GM23338 (cell line): ENCODE data around the gene SLC12A7. TPM values are rescaled to one million over a fixed set of nuclear protein-coding genes. Genes with fewer than 3 reads are reported as not detected.

ENCODE experiments used
- ATAC-seq: fragments of 200-7000 bp; cut with Tn5 transposase; 3 replicates; pipeline ENCODE4 v1.9.1; 2020
- DNase-seq: peaks from one replicate; pipeline ENCODE4 v3.0.0-alpha.2; 2015; ENCODE audit warnings: low spot score
- H2AFZ ChIP-seq: fragments of 200-600 bp; sonication (generic); 2 replicates; pipeline ENCODE4 v1.8.0; 2016; ENCODE audit warnings: antibody characterized with exemption, mild to moderate bottlenecking, moderate library complexity
- H3F3A ChIP-seq: fragments of 200-600 bp; sonication (generic); replicated peaks from 2 replicates; pipeline ENCODE4 v1.8.0; 2017; ENCODE audit warnings: antibody characterized with exemption, mixed run types, low read depth
- H3K27ac ChIP-seq: fragments of 200-600 bp; sonication (generic); 2 replicates; pipeline ENCODE4 v1.6.1; 2016; ENCODE audit warnings: low read depth
- H3K27me3 ChIP-seq: fragments of 200-600 bp; sonication (generic); 2 replicates; pipeline ENCODE4 v1.8.0; 2016; ENCODE audit warnings: mild to moderate bottlenecking, mixed run types, moderate library complexity; ENCODE audit not compliant: insufficient read depth
- H3K36me3 ChIP-seq: fragments of 200-600 bp; sonication (generic); 2 replicates; pipeline ENCODE4 v1.8.0; 2016; ENCODE audit warnings: mild to moderate bottlenecking; ENCODE audit not compliant: insufficient read depth
- H3K4me1 ChIP-seq: fragments of 200-600 bp; sonication (generic); 2 replicates; pipeline ENCODE4 v1.8.0; 2016; ENCODE audit warnings: mild to moderate bottlenecking, moderate library complexity; ENCODE audit not compliant: insufficient read depth
- H3K4me2 ChIP-seq: fragments of 200-600 bp; sonication (generic); 2 replicates; pipeline ENCODE4 v1.7.1; 2017; ENCODE audit warnings: mixed run types
- H3K4me3 ChIP-seq: fragments of 200-600 bp; sonication (generic); 2 replicates; pipeline ENCODE4 v1.6.1; 2016; ENCODE audit warnings: mixed run types
- H3K79me2 ChIP-seq: fragments of 200-600 bp; sonication (generic); replicated peaks from 2 replicates; pipeline ENCODE4 v1.8.0; 2017; ENCODE audit warnings: mild to moderate bottlenecking; ENCODE audit not compliant: insufficient read depth
- H3K9me2 ChIP-seq: fragments of 200-600 bp; sonication (generic); 2 replicates; pipeline ENCODE4 v1.8.0; 2017; ENCODE audit not compliant: insufficient read depth
- H4K20me1 ChIP-seq: fragments of 200-600 bp; sonication (generic); replicated peaks from 2 replicates; pipeline ENCODE4 v1.8.0; 2017; ENCODE audit warnings: mild to moderate bottlenecking; ENCODE audit not compliant: insufficient read depth
- H3K27ac Mint-ChIP-seq: 2 replicates; pipeline ENCODE4 v1.8.0; 2020; ENCODE audit warnings: inconsistent platforms, mild to moderate bottlenecking, moderate library complexity, mixed read lengths
- H3K27me3 Mint-ChIP-seq: 3 replicates; pipeline ENCODE4 v1.8.0; 2022; ENCODE audit warnings: low read depth, mild to moderate bottlenecking, moderate library complexity, mixed read lengths, inconsistent platforms; ENCODE audit not compliant: insufficient read depth, poor library complexity
- H3K36me3 Mint-ChIP-seq: 3 replicates; pipeline ENCODE4 v1.8.0; 2021; ENCODE audit warnings: low read depth, mild to moderate bottlenecking, inconsistent platforms, moderate library complexity, mixed read lengths
- H3K4me1 Mint-ChIP-seq: 3 replicates; pipeline ENCODE4 v1.8.0; 2020; ENCODE audit warnings: mild to moderate bottlenecking, inconsistent platforms, mixed read lengths
- H3K4me3 Mint-ChIP-seq: 3 replicates; pipeline ENCODE4 v1.8.0; 2021; ENCODE audit warnings: moderate library complexity, mild to moderate bottlenecking, inconsistent platforms, mixed read lengths
- H3K9me3 Mint-ChIP-seq: 3 replicates; pipeline ENCODE4 v1.8.0; 2020; ENCODE audit warnings: moderate library complexity, mild to moderate bottlenecking, inconsistent platforms, mixed read lengths
- CREB1 ChIP-seq: fragments of 250-450 bp; sonication (Bioruptor Pico); IDR thresholded peaks from 2 replicates; pipeline ENCODE4 v1.5.0; 2020; ENCODE audit warnings: low read depth, mild to moderate bottlenecking, moderate library complexity
- EZH2 ChIP-seq: fragments of 200-600 bp; sonication (generic); IDR thresholded peaks from one replicate; pipeline ENCODE4 v1.8.0; 2017; ENCODE audit warnings: antibody characterized with exemption, mild to moderate bottlenecking, low read depth; ENCODE audit not compliant: unreplicated experiment
- EZH2phosphoT487 ChIP-seq: fragments of 200-600 bp; sonication (generic); IDR thresholded peaks from one replicate; pipeline ENCODE4 v1.8.1; 2018; ENCODE audit warnings: antibody characterized with exemption; ENCODE audit not compliant: unreplicated experiment
- NANOG ChIP-seq: IDR thresholded peaks from 2 replicates; pipeline ENCODE4 v1.6.1; 2016; ENCODE audit warnings: antibody characterized with exemption, borderline replicate concordance
- POLR2AphosphoS5 ChIP-seq: IDR thresholded peaks from 2 replicates; pipeline ENCODE4 v1.6.1; 2016; ENCODE audit warnings: antibody characterized with exemption, low read depth
- STAT1 ChIP-seq: IDR thresholded peaks from one replicate; pipeline ENCODE4 v1.6.1; 2016; ENCODE audit warnings: antibody characterized with exemption; ENCODE audit not compliant: unreplicated experiment
- ZNF331 ChIP-seq: fragments of 250-450 bp; sonication (Bioruptor Pico); IDR thresholded peaks from 2 replicates; pipeline ENCODE4 v1.5.0; 2020; ENCODE audit warnings: low read depth, mild to moderate bottlenecking, moderate library complexity
- polyA plus RNA-seq: library from polyadenylated mRNA; unstranded; fragments of >200 nt; fragmentation: Nextera tagmentation; extraction: Ambion mirVana; gene quantifications from 2 replicates; pipeline ENCODE4 v1.2.1, GENCODE V29; 2016
- total RNA-seq: library from RNA; depleted of rRNA; stranded (reverse); fragments of >200 nt; shearing (Covaris generic); gene quantifications from 2 replicates; pipeline ENCODE4 v1.2.3, GENCODE V29; 2014
- TF ChIP-seq, protein P1 (sequence below): fragments of 250-450 bp; sonication (Bioruptor Pico); IDR thresholded peaks from 2 replicates; pipeline ENCODE4 v1.5.0; 2020; ENCODE audit warnings: mild to moderate bottlenecking, moderate library complexity
- TF ChIP-seq, protein P2 (sequence below): IDR thresholded peaks from one replicate; pipeline ENCODE4 v1.6.1; 2018; ENCODE audit warnings: antibody characterized with exemption; ENCODE audit not compliant: unreplicated experiment

Gene SLC12A7
- total and polyA plus RNA-seq, 2 experiments from 2014 or later: 7.4 to 32.2 TPM

DNA sequence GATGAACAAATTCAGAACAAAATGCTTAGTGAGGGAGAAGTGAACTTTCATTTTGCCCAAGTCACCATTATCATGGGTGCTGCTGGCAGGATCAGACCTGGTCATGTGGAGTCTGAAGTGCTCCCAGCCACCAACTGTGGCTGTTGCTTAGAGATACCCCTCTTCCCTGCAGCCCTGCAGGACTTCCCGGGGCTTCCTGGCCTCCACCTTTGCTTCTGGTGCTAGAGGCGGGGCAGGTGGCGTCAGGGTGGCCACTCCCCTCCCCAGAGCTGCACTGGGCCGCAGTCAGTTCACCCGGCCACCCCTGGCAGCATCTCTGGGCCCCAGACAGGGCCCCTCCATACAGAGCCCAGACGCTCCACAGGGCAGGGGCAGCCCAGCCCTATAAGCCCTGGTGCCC, 30.0 kb upstream of the SLC12A7 start (continued):
- TF ChIP-seq, protein P1, sequence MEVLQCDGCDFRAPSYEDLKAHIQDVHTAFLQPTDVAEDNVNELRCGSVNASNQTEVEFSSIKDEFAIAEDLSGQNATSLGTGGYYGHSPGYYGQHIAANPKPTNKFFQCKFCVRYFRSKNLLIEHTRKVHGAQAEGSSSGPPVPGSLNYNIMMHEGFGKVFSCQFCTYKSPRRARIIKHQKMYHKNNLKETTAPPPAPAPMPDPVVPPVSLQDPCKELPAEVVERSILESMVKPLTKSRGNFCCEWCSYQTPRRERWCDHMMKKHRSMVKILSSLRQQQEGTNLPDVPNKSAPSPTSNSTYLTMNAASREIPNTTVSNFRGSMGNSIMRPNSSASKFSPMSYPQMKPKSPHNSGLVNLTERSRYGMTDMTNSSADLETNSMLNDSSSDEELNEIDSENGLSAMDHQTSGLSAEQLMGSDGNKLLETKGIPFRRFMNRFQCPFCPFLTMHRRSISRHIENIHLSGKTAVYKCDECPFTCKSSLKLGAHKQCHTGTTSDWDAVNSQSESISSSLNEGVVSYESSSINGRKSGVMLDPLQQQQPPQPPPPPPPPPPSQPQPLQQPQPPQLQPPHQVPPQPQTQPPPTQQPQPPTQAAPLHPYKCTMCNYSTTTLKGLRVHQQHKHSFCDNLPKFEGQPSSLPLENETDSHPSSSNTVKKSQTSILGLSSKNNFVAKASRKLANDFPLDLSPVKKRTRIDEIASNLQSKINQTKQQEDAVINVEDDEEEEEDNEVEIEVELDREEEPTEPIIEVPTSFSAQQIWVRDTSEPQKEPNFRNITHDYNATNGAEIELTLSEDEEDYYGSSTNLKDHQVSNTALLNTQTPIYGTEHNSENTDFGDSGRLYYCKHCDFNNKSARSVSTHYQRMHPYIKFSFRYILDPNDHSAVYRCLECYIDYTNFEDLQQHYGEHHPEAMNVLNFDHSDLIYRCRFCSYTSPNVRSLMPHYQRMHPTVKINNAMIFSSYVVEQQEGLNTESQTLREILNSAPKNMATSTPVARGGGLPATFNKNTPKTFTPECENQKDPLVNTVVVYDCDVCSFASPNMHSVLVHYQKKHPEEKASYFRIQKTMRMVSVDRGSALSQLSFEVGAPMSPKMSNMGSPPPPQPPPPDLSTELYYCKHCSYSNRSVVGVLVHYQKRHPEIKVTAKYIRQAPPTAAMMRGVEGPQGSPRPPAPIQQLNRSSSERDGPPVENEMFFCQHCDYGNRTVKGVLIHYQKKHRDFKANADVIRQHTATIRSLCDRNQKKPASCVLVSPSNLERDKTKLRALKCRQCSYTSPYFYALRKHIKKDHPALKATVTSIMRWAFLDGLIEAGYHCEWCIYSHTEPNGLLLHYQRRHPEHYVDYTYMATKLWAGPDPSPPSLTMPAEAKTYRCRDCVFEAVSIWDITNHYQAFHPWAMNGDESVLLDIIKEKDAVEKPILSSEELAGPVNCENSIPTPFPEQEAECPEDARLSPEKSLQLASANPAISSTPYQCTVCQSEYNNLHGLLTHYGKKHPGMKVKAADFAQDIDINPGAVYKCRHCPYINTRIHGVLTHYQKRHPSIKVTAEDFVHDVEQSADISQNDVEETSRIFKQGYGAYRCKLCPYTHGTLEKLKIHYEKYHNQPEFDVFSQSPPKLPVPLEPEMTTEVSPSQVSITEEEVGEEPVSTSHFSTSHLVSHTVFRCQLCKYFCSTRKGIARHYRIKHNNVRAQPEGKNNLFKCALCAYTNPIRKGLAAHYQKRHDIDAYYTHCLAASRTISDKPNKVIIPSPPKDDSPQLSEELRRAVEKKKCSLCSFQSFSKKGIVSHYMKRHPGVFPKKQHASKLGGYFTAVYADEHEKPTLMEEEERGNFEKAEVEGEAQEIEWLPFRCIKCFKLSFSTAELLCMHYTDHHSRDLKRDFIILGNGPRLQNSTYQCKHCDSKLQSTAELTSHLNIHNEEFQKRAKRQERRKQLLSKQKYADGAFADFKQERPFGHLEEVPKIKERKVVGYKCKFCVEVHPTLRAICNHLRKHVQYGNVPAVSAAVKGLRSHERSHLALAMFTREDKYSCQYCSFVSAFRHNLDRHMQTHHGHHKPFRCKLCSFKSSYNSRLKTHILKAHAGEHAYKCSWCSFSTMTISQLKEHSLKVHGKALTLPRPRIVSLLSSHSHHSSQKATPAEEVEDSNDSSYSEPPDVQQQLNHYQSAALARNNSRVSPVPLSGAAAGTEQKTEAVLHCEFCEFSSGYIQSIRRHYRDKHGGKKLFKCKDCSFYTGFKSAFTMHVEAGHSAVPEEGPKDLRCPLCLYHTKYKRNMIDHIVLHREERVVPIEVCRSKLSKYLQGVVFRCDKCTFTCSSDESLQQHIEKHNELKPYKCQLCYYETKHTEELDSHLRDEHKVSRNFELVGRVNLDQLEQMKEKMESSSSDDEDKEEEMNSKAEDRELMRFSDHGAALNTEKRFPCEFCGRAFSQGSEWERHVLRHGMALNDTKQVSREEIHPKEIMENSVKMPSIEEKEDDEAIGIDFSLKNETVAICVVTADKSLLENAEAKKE (CRISPR knock-in tag): no peak
- TF ChIP-seq, protein P2, sequence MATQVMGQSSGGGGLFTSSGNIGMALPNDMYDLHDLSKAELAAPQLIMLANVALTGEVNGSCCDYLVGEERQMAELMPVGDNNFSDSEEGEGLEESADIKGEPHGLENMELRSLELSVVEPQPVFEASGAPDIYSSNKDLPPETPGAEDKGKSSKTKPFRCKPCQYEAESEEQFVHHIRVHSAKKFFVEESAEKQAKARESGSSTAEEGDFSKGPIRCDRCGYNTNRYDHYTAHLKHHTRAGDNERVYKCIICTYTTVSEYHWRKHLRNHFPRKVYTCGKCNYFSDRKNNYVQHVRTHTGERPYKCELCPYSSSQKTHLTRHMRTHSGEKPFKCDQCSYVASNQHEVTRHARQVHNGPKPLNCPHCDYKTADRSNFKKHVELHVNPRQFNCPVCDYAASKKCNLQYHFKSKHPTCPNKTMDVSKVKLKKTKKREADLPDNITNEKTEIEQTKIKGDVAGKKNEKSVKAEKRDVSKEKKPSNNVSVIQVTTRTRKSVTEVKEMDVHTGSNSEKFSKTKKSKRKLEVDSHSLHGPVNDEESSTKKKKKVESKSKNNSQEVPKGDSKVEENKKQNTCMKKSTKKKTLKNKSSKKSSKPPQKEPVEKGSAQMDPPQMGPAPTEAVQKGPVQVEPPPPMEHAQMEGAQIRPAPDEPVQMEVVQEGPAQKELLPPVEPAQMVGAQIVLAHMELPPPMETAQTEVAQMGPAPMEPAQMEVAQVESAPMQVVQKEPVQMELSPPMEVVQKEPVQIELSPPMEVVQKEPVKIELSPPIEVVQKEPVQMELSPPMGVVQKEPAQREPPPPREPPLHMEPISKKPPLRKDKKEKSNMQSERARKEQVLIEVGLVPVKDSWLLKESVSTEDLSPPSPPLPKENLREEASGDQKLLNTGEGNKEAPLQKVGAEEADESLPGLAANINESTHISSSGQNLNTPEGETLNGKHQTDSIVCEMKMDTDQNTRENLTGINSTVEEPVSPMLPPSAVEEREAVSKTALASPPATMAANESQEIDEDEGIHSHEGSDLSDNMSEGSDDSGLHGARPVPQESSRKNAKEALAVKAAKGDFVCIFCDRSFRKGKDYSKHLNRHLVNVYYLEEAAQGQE: no peak

DNA sequence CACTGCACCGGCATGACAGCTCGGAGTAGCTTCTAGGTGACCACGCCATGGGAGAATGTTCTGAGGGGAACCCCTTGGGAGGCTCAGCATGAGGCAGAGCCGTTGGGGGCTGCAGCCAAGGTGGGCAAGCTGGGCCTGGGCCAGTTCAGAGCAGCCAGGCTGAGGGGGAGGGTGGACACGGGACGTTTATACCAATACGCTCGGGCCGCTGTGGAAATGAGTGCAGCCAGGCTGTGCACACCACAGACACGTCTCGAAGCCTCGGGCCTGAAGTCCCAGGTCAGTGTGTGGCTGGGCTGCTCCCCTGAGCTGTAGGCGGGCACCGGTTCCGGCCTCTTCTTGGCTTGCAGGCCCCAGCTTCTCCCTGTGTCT, 28.9 kb upstream of the SLC12A7 start:
- Histone ChIP-seq H3K4me3 (no peak overlapping the region), H4K20me1 (no peaks in the 10 kb centered on the region), H3K36me3 (no peaks in the 10 kb centered on the region), H3K4me2 (no peak overlapping the region), H3F3A (no peaks in the 10 kb centered on the region), H2AFZ (no peak overlapping the region), H3K79me2 (no peaks in the 10 kb centered on the region), H3K4me1 (no peaks in the 10 kb centered on the region), H3K9me2 (no peaks in the 10 kb centered on the region), H3K27me3 (no peaks in the 10 kb centered on the region), H3K27ac (no peak overlapping the region)
- no peak for TF ChIP-seq NANOG
- TF ChIP-seq STAT1: no peak
- TF ChIP-seq, protein P2: no peak
- no peak for TF ChIP-seq ZNF331 (CRISPR knock-in tag)
- no peak for TF ChIP-seq POLR2AphosphoS5
- TF ChIP-seq CREB1 (CRISPR knock-in tag): no peak
- TF ChIP-seq EZH2: no peak
- TF ChIP-seq EZH2phosphoT487: no peak
- Mint-ChIP-seq H3K4me1 (peaks cover 23% of the 10 kb centered on the region), H3K36me3 (no peaks in the 10 kb centered on the region), H3K9me3 (peaks cover 5% of the 10 kb centered on the region; the same call in 2 of the 3 replicates), H3K27me3 (peaks cover 14% of the 10 kb centered on the region), H3K4me3 (no peak overlapping the region), H3K27ac (no peak overlapping the region)
- ATAC-seq (no peak), DNase-seq (no peak)
